Peyer's patch (tissue), 4 donors: ENCODE measurements around the gene PLA2G4E.

Source experiments
- POLR2A ChIP-seq, 2 donors: fragments of 450-650 bp; IDR thresholded peaks; one replicate each; pipeline ENCODE4 v1.5.1; 2017; ENCODE audit warnings: antibody characterized with exemption in 2 of 2, mild to moderate bottlenecking in 2 of 2, moderate library complexity in 2 of 2
- TF ChIP-seq, protein P1 (sequence below), 6 experiments: fragments of 450-650 bp in 4 of 6; fragments of 200-600 bp in 2 of 6; sonication (generic) in 1 of 6; IDR thresholded peaks; one replicate each; pipeline ENCODE4 v1.5.1; 2017 to 2019; ENCODE audit warnings: antibody characterized with exemption in 6 of 6, mild to moderate bottlenecking in 3 of 6, moderate library complexity in 1 of 6

DNA sequence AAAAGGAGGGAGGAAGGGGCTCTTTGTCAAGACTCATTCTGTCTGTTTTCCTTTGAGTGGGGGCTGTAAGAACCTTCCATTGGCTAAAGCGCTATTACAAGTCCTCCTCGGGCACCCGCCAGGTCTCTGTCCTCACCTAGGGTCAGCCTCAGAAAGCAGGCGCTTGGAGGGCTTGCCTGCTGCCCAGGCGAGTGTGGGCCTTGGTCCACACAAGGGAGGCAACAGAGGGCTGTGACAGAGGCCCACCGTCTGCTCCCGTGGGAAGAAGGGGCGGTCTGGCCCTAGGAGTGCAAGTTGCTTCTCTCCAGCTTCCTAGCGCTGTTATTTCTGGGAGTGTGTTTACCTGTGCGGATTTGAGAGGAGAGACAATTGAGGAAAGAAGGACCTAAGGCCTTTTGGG, 24.5 kb downstream of the PLA2G4E start:
- TF ChIP-seq, protein P1, sequence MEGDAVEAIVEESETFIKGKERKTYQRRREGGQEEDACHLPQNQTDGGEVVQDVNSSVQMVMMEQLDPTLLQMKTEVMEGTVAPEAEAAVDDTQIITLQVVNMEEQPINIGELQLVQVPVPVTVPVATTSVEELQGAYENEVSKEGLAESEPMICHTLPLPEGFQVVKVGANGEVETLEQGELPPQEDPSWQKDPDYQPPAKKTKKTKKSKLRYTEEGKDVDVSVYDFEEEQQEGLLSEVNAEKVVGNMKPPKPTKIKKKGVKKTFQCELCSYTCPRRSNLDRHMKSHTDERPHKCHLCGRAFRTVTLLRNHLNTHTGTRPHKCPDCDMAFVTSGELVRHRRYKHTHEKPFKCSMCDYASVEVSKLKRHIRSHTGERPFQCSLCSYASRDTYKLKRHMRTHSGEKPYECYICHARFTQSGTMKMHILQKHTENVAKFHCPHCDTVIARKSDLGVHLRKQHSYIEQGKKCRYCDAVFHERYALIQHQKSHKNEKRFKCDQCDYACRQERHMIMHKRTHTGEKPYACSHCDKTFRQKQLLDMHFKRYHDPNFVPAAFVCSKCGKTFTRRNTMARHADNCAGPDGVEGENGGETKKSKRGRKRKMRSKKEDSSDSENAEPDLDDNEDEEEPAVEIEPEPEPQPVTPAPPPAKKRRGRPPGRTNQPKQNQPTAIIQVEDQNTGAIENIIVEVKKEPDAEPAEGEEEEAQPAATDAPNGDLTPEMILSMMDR (IDR thresholded peaks at IDR 0.05) = no peak
- TF ChIP-seq POLR2A (IDR thresholded peaks at IDR 0.05) = no peak
